Measurements from ENCODE around the gene CA12.

DNA sequence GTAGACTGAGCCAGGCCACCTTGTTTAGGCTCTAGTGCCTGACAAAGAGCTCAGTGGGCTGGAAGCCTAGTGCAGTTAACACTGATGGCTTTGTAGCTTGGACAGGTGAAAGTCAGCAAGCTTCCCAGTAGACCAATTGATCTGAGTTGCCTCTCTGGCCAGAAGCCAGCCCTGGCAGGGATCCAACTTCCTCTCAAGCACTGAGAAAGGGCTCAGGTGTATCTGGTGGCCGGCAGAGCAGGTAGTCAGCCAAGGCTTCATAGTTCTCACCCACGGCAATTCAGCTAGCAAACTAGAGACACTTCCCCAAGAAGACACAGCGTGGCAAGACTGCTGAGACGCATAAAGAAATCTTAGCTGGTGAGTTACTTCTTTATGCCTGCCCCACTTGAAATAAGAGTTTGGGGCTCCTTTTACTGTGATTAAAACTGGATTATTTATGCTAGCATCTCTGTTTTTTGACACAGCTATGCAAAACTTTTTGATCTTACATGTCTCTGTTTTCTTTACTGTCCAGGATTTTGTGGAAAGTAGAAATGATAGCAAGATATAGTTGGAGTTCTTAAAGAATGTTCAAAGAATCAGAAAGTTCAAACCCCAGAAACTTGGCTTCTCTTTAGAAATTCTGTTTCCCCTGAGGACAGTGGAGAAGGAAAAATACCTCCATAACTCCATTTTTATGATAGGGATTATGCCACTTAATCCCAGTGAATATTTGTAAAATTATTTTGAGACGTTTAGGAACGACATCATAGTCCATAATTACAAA, 8.4 kb upstream of the CA12 start:
- TF ChIP-seq, protein P1, sequence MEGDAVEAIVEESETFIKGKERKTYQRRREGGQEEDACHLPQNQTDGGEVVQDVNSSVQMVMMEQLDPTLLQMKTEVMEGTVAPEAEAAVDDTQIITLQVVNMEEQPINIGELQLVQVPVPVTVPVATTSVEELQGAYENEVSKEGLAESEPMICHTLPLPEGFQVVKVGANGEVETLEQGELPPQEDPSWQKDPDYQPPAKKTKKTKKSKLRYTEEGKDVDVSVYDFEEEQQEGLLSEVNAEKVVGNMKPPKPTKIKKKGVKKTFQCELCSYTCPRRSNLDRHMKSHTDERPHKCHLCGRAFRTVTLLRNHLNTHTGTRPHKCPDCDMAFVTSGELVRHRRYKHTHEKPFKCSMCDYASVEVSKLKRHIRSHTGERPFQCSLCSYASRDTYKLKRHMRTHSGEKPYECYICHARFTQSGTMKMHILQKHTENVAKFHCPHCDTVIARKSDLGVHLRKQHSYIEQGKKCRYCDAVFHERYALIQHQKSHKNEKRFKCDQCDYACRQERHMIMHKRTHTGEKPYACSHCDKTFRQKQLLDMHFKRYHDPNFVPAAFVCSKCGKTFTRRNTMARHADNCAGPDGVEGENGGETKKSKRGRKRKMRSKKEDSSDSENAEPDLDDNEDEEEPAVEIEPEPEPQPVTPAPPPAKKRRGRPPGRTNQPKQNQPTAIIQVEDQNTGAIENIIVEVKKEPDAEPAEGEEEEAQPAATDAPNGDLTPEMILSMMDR (IDR thresholded peaks at IDR 0.05): no peak
- no peak for TF ChIP-seq EZH2 (IDR thresholded peaks at IDR 0.05; ENCODE audit: borderline replicate concordance, insufficient read depth, low read depth, low read length, poor library complexity, severe bottlenecking)
